Choroid plexus epithelial cell (primary cell): Measurements from ENCODE around the gene ACTN2.

Experiments
- DNase-seq: peaks from one replicate; pipeline ENCODE4 v3.0.0-alpha.2; 2010; ENCODE audit warnings: low read depth
- H3K4me3 ChIP-seq: 2 replicates; pipeline ENCODE4 v1.5.1; 2011; ENCODE audit warnings: low read depth, mild to moderate bottlenecking, control low read depth, low read length, moderate library complexity
- TF ChIP-seq, protein P1 (sequence below): conservative IDR thresholded peaks from 2 replicates; pipeline ENCODE4 v1.5.1; 2011; ENCODE audit warnings: low read depth, mild to moderate bottlenecking, control low read depth, inconsistent platforms, low read length, moderate library complexity

The ACTN2 gene

DNA sequence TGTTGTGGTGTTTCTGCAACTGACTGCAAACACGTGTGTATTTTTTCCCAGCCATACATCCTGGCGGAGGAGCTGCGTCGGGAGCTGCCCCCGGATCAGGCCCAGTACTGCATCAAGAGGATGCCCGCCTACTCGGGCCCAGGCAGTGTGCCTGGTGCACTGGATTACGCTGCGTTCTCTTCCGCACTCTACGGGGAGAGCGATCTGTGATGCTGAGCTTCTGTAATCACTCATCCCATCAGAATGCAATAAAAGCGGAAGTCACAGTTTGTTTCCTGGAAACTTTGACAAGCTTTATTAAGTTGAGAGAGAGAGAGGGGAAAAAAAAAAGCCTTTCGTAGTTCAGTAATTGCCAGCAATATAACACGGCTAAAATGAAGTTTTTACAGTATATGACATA lies 76.1 kb downstream of the ACTN2 start:
- DNase-seq: no peak
- no peak overlapping the region for H3K4me3 ChIP-seq
- TF ChIP-seq, protein P1, sequence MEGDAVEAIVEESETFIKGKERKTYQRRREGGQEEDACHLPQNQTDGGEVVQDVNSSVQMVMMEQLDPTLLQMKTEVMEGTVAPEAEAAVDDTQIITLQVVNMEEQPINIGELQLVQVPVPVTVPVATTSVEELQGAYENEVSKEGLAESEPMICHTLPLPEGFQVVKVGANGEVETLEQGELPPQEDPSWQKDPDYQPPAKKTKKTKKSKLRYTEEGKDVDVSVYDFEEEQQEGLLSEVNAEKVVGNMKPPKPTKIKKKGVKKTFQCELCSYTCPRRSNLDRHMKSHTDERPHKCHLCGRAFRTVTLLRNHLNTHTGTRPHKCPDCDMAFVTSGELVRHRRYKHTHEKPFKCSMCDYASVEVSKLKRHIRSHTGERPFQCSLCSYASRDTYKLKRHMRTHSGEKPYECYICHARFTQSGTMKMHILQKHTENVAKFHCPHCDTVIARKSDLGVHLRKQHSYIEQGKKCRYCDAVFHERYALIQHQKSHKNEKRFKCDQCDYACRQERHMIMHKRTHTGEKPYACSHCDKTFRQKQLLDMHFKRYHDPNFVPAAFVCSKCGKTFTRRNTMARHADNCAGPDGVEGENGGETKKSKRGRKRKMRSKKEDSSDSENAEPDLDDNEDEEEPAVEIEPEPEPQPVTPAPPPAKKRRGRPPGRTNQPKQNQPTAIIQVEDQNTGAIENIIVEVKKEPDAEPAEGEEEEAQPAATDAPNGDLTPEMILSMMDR: no peak

DNA sequence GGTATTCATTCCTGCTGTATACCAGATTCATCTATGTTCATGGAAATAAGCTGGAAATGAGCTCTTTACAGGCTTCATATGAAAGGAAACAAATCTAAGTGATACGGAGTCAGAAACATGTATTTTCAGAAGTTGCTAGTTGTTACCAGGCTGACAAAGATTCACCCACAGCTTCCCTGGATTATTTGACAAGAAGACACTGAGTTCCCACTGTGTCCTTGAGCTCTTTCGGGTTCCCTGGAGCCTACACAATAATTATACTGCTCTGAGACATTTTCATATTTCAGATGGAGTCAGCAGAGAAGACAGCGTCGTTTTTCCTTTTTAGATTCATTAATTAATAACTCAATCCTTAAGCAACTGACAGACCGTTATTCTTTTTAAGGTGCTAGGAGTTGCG lies 79.5 kb downstream of the ACTN2 start:
- DNase-seq: no peak
- TF ChIP-seq, protein P1: no peak
- no peak overlapping the region for H3K4me3 ChIP-seq

DNA sequence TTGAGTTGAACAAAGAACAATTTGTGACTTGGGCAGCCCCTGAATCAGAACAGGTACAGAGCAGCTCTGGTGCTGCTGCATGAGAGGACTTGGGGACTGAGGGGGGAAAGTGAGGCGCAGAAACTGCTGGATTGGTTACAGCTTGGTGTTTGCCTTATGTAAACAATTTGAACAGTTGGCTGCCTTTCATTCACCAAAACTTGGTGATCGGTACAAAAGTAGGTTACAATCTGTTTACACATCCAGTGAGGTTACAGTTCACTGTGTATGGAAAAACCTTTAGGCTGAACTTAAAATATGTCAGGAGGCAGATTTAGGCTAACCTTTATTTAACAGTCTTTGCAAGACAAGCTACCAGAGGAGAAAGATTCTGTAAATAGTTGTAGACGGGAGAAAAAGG lies 80.2 kb downstream of the ACTN2 start:
- DNase-seq: no peak
- TF ChIP-seq, protein P1: no peak
- H3K4me3 ChIP-seq: no peak overlapping the region

DNA sequence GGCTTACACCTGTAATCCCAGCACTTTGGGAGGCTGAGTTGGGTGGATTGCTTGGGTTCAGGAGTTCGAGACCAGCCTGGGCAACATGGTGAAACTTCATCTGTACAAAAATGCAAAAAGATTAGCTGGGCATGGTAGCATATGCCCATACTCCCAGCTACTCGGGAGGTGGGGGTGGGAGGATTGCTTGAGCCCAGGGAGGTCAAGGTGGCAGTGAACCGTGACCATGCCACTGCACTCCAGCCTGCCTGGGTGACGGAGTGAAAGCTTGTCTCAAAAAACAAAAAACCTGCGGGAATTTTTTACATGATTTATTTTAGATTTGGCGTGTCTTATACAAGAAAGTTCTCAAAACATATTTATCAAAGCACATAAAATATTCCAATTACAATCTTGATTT lies 81.0 kb downstream of the ACTN2 start:
- DNase-seq: no peak
- no peak overlapping the region for H3K4me3 ChIP-seq
- TF ChIP-seq, protein P1: no peak

DNA sequence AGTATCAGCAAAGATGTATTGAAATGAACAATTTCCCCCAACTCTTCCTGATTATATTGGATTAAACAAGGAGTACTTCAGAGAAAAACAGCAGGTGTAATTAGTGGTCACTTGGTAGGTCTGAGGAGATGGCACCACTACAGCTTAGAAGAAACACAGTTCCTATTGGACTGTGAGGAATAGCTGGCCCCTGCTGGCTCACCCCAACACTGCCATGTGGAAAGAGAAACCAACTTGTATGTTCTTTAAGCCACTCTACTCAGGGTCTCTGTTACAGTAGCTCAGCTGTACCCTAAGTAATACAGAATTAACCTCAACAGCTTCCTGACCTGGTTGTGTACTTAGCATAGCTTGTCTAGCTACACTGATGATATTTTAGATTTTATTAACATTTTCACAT lies 82.3 kb downstream of the ACTN2 start:
- TF ChIP-seq, protein P1: no peak
- peak; percentile 4 for DNase-seq
- no peak overlapping the region for H3K4me3 ChIP-seq

DNA sequence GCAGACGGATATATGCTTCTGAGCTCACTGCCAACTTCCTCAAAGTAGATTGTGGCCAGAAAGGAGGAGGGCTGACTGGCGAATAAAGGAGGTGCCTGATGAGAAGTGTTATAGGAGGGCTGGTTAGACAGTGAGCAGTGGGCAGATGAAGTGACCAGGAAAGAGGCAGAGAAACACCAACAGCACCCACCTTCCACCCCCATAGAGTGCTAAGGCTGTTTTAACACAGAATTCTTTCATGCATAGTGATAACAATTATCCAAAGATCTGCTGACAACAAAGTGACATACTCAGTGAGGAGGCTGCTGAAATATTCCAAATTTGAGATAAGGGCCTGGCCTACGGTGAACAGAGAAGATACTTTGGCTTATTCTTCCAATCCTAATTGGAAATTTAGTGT lies 87.6 kb downstream of the ACTN2 start:
- no peak overlapping the region for H3K4me3 ChIP-seq
- no peak for DNase-seq
- TF ChIP-seq, protein P1: no peak

DNA sequence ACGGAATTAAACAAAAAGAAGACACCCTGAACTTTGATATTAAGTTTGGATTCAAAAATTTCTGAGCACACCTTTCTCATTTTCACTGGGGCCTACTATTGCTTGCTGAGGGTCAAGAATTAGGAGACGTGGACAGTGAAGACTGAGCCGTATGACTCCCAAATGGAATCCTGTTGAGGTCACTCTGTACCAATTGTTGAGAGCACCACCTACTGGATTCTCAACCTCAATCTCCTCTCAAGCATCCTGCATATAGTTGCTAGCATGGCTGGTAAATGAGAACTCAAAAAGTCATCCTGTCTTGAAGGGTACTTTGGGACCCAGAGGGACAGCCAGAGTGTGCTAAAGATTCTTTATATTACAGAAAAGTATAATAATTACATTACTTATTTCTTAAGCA lies 88.6 kb downstream of the ACTN2 start:
- DNase-seq: peak; percentile 57
- H3K4me3 ChIP-seq: no peak overlapping the region
- TF ChIP-seq, protein P1: peak; percentile 57
